ENCODE data around the gene FDCSP. TPM values are rescaled to one million over a fixed set of nuclear protein-coding genes. Genes with fewer than 3 reads are reported as not detected.

FDCSP gene
- total RNA-seq, 1 donor from 2014 or later: not detected

DNA sequence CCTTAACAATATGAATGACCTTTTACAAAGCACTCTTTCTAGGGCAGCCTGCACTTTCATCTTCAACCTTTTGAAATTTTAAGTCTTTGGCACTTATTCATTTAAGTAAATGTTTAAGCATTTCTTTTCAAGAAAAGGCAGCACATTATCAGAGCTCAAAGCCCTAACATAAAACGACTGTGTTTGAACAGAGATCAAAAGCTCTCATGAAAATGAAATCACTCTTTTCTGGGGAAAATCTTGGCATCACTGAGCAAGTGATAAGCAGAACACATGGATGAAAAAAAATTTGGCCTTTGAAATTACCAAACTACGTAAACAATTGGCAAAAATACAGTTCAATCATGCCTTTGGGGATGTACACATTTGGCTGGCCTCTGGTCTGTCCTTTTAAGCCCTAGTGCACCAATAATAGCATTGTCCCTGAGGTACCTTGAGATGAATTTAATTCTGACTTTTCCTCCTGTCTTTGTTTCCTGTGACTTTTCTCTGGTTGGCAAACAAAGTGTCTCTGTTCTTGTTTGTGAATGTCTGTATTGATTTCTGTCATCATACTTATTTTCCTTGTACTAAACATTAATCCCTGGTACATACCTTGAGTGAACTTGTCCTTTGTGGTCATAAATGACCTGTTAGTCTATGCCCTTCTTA, 43.3 kb upstream of the FDCSP start:
- Histone ChIP-seq H3K27me3 (ENCODE audit: control insufficient read depth, insufficient read depth, low read length) (no peaks in the 10 kb centered on the region), H3K36me3 (ENCODE audit: control insufficient read depth, insufficient read depth, low read length) (no peaks in the 10 kb centered on the region), H3K4me3 (ENCODE audit: low read depth, low read length) (no peak overlapping the region)
- TF ChIP-seq, protein P1, sequence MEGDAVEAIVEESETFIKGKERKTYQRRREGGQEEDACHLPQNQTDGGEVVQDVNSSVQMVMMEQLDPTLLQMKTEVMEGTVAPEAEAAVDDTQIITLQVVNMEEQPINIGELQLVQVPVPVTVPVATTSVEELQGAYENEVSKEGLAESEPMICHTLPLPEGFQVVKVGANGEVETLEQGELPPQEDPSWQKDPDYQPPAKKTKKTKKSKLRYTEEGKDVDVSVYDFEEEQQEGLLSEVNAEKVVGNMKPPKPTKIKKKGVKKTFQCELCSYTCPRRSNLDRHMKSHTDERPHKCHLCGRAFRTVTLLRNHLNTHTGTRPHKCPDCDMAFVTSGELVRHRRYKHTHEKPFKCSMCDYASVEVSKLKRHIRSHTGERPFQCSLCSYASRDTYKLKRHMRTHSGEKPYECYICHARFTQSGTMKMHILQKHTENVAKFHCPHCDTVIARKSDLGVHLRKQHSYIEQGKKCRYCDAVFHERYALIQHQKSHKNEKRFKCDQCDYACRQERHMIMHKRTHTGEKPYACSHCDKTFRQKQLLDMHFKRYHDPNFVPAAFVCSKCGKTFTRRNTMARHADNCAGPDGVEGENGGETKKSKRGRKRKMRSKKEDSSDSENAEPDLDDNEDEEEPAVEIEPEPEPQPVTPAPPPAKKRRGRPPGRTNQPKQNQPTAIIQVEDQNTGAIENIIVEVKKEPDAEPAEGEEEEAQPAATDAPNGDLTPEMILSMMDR (IDR thresholded peaks at IDR 0.05; ENCODE audit: insufficient read depth, low read length, severe bottlenecking): no peak
- no peak for DNase-seq (ENCODE audit: low read depth)
- no peak for FAIRE-seq

DNA sequence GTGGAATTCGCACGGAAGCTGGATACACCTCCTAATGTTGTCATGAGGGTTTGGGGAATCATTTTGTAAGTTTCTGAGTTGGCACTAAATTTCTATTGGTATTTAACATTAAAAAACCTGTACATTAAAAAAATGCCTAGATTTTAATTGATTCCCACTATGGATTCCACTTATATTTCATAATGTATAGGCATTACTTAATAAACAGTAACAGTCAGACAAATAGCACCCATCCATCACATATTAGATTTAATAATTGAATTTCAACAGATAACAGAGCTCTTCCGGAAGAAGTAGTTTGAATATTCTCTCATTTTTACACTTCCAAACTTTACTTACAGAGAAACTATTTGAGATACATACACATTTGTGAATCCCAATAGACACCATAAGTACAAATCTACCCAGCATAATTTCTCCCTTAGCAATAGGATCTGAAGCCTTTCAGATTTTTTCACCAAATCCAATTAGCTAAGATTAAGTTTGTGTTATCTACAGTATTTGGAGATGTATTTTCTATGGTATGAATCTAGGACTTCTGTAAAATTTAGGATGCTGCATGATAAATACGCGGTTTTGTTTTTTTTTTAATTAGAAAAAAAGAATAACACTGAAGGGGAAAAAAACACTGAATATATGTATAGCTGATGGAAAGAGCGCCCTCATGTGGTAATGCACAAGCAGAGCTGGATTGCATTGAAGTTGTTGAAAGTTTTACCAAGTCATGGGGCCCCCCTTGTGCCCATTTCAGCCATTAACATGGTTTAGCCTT, 42.6 kb upstream of the FDCSP start:
- FAIRE-seq (no peak), DNase-seq (ENCODE audit: low read depth) (peak; percentile 44)
- no peaks in the 10 kb centered on the region for H3K36me3 ChIP-seq (ENCODE audit: control insufficient read depth, insufficient read depth, low read length)
- TF ChIP-seq, protein P1 (IDR thresholded peaks at IDR 0.05; ENCODE audit: insufficient read depth, low read length, severe bottlenecking): peak; percentile 78
- H3K4me3 ChIP-seq (ENCODE audit: low read depth, low read length): no peak overlapping the region
- H3K27me3 ChIP-seq (ENCODE audit: control insufficient read depth, insufficient read depth, low read length): no peaks in the 10 kb centered on the region

DNA sequence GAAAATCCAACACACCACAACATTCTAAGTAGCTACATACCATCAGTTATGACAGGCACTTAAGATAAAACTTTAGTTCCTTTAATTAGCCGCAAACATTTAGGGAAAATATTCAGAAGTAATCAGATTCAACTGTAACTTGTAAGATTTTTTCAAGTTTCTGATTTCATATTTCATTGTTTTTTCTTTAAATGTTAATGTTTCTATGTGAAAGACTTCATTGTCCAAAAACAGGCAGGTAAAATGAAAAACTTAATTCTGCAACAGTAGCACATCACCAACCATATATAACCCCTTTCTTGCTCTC, 42.0 kb upstream of the FDCSP start:
- FAIRE-seq (no peak), DNase-seq (ENCODE audit: low read depth) (no peak)
- Histone ChIP-seq H3K36me3 (ENCODE audit: control insufficient read depth, insufficient read depth, low read length) (no peaks in the 10 kb centered on the region), H3K4me3 (ENCODE audit: low read depth, low read length) (no peak overlapping the region), H3K27me3 (ENCODE audit: control insufficient read depth, insufficient read depth, low read length) (no peaks in the 10 kb centered on the region)
- TF ChIP-seq, protein P1 (IDR thresholded peaks at IDR 0.05; ENCODE audit: insufficient read depth, low read length, severe bottlenecking): no peak

DNA sequence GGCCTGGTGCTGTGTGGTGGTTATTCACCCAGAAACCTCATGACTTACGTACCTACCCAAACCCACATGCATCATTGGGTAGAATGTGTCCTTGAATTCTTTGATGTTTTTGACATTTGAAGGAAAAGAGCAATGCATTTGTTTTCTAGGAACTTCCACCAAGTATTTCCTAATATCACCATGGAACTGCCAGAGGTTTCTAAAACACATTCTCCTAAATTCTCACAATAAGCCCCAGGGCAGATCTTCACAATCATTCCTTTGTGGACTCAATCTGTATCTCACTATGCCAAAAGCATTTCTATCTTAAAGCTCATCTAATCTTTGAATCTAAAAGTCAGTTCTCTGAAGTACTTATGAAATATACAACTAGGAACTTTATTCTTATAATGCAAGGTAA, 38.7 kb upstream of the FDCSP start:
- H3K36me3 ChIP-seq (ENCODE audit: control insufficient read depth, insufficient read depth, low read length): no peaks in the 10 kb centered on the region
- H3K4me3 ChIP-seq (ENCODE audit: low read depth, low read length): no peak overlapping the region
- no peaks in the 10 kb centered on the region for H3K27me3 ChIP-seq (ENCODE audit: control insufficient read depth, insufficient read depth, low read length)
- TF ChIP-seq, protein P1 (IDR thresholded peaks at IDR 0.05; ENCODE audit: insufficient read depth, low read length, severe bottlenecking): no peak
- FAIRE-seq (no peak), DNase-seq (ENCODE audit: low read depth) (no peak)

DNA sequence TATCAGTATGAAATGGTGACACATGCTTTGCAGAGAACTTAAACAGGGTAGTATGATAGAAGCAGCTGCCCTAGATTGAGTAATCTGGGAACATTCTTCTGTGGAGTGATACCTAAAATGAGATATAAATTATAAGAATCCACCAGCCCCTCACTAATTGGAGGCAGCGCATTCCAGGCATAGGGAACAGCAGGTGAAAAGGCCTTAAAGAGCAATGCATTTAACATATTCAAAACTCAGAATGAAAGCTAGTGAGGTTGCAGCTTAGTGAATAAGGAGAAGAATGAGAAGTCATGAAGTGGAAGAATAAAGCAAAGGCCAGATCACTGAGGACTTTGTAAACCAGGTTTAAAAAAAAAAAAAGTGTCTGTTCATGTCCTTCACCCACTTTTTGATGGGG, 35.3 kb upstream of the FDCSP start:
- H3K27me3 ChIP-seq (ENCODE audit: control insufficient read depth, insufficient read depth, low read length): no peaks in the 10 kb centered on the region
- FAIRE-seq: no peak
- H3K36me3 ChIP-seq (ENCODE audit: control insufficient read depth, insufficient read depth, low read length): no peaks in the 10 kb centered on the region
- no peak overlapping the region for H3K4me3 ChIP-seq (ENCODE audit: low read depth, low read length)
- DNase-seq (ENCODE audit: low read depth): no peak
- TF ChIP-seq, protein P1 (IDR thresholded peaks at IDR 0.05; ENCODE audit: insufficient read depth, low read length, severe bottlenecking): no peak

Measured in bronchial epithelial cell (primary cell).